ENCODE results near the gene ENO2.

DNA sequence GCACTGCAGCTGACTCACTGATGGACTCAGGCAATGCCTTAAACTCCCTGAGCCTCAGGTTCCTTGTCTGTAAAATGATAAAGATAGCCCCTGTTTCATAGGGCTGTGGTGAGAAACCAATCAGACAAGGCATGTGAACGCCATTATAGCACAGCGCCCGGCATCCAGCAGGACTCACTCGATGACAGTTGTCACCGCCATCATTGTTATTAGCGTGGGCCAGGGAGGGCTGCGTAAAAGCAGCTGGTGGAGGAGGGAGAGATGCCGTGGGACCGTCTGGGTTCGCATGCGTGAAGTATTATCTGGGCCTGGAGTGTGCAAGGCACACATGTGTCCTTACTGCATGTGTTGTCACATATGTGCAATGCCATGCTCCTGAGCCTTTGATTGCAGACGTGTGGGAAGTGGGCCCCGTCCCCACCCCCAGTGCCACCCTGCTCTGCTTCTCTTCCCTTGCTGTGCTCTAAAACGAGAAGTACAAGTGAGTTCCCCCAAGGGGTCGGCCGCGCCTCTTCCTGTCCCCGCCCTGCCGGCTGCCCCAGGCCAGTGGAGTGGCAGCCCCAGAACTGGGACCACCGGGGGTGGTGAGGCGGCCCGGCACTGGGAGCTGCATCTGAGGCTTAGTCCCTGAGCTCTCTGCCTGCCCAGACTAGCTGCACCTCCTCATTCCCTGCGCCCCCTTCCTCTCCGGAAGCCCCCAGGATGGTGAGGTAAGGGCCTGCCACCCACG lies 36.6 kb downstream of the ENO2 start, which contains the start of gene PTPN6:
- TF ChIP-seq EP300 (IDR thresholded peaks at IDR 0.05), result no peak
- TF ChIP-seq, protein P1, sequence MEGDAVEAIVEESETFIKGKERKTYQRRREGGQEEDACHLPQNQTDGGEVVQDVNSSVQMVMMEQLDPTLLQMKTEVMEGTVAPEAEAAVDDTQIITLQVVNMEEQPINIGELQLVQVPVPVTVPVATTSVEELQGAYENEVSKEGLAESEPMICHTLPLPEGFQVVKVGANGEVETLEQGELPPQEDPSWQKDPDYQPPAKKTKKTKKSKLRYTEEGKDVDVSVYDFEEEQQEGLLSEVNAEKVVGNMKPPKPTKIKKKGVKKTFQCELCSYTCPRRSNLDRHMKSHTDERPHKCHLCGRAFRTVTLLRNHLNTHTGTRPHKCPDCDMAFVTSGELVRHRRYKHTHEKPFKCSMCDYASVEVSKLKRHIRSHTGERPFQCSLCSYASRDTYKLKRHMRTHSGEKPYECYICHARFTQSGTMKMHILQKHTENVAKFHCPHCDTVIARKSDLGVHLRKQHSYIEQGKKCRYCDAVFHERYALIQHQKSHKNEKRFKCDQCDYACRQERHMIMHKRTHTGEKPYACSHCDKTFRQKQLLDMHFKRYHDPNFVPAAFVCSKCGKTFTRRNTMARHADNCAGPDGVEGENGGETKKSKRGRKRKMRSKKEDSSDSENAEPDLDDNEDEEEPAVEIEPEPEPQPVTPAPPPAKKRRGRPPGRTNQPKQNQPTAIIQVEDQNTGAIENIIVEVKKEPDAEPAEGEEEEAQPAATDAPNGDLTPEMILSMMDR (IDR thresholded peaks at IDR 0.05), result no peak
